Uterus (tissue), 4 donors: ENCODE data around the gene ITGAL. TPM values are rescaled to one million over a fixed set of nuclear protein-coding genes. Genes with fewer than 3 reads are reported as not detected.

ENCODE experiments used
- DNase-seq, 2 donors: peaks; one replicate each; pipeline ENCODE4 v3.0.0-alpha.2; 2019 to 2020
- H3K27ac ChIP-seq, 2 donors: fragments of 200-600 bp; sonication (generic); 1 replicate in 1 of 2; 2 replicates in 1 of 2; pipeline ENCODE4 v1.5.1; 2016 to 2018
- H3K27me3 ChIP-seq, 2 donors: fragments of 200-600 bp; sonication (generic); one replicate each; pipeline ENCODE4 v1.5.1; 2018 to 2019; ENCODE audit warnings: control low read depth in 1 of 2
- H3K36me3 ChIP-seq, 2 donors: fragments of 200-600 bp; sonication (generic); one replicate each; pipeline ENCODE4 v1.5.1; 2019; ENCODE audit warnings: control low read depth in 1 of 2
- H3K4me1 ChIP-seq, 2 donors: fragments of 200-600 bp; sonication (generic); one replicate each; pipeline ENCODE4 v1.5.1; 2018 to 2019; ENCODE audit warnings: control low read depth in 1 of 2
- H3K4me3 ChIP-seq, 2 donors: fragments of 200-600 bp; sonication (generic); 1 replicate in 1 of 2; 2 replicates in 1 of 2; pipeline ENCODE4 v1.5.1; 2018 to 2019; ENCODE audit warnings: mild to moderate bottlenecking in 1 of 2
- H3K9me3 ChIP-seq, 2 donors: fragments of 200-600 bp; sonication (generic); one replicate each; pipeline ENCODE4 v1.5.1; 2019; ENCODE audit warnings: control low read depth in 1 of 2
- POLR2A ChIP-seq, 2 donors: fragments of 450-650 bp; IDR thresholded peaks; one replicate each; pipeline ENCODE4 v1.6.1; 2016; ENCODE audit warnings: antibody characterized with exemption in 2 of 2, mild to moderate bottlenecking in 1 of 2, moderate library complexity in 1 of 2
- intact Hi-C: fragments of 100-400 bp; cut with DNase I; formaldehyde crosslinking; loops from one replicate; pipeline ENCODE4 v1.15.1; 2023; ENCODE audit warnings: low total_unique reads
- total RNA-seq, 4 donors: library from RNA; depleted of rRNA in 3 of 4; stranded (reverse); fragments of >200 nt in 3 of 4; gene quantifications; one replicate each; pipeline versions ENCODE4 v1.1.0 to v1.2.4, GENCODE V29; 2014 to 2023
- TF ChIP-seq, protein P1 (sequence below), 4 experiments: fragments of 200-600 bp in 2 of 4; fragments of 450-650 bp in 2 of 4; sonication (generic) in 2 of 4; IDR thresholded peaks; one replicate each; pipeline ENCODE4 v1.5.1; 2016 to 2019; ENCODE audit warnings: antibody characterized with exemption in 4 of 4, mild to moderate bottlenecking in 2 of 4, moderate library complexity in 1 of 4
- donor health status: DM: yes; HTN: yes; CAD: no.

ITGAL gene
- total RNA-seq, 4 donors from 2014 or later = 3.6 to 5.6 (median 4.7) TPM; not detected in 1

DNA sequence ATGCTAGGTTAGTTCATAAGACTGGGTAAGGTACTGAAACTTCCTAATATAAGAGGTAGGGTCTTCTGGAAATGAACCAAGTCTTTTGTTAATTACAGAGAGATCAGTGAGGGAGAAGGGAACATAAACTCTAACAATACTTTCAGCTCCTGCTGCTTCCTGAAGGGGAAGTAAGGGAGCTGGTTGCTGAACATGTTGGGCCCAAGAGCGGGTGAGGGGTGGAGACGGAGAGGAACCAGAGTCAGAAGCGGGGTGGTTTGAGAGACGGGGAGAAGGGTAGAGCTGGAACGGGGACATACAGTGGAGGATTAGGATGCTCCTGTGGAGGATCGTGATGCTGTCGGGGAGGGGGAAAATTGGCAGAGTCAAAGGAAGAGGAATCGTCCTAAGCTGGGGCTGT is 73.6 kb downstream of the ITGAL start:
- no peaks in the 10 kb centered on the region for H3K36me3 ChIP-seq
- no peak overlapping the region for H3K4me3 ChIP-seq
- H3K27ac ChIP-seq = no peak overlapping the region
- no peaks in the 10 kb centered on the region for H3K27me3 ChIP-seq
- H3K9me3 ChIP-seq = no peaks in the 10 kb centered on the region
- intact Hi-C loops = no loop called here
- H3K4me1 ChIP-seq = no peaks in the 10 kb centered on the region
- DNase-seq = no peak
- TF ChIP-seq, protein P1, sequence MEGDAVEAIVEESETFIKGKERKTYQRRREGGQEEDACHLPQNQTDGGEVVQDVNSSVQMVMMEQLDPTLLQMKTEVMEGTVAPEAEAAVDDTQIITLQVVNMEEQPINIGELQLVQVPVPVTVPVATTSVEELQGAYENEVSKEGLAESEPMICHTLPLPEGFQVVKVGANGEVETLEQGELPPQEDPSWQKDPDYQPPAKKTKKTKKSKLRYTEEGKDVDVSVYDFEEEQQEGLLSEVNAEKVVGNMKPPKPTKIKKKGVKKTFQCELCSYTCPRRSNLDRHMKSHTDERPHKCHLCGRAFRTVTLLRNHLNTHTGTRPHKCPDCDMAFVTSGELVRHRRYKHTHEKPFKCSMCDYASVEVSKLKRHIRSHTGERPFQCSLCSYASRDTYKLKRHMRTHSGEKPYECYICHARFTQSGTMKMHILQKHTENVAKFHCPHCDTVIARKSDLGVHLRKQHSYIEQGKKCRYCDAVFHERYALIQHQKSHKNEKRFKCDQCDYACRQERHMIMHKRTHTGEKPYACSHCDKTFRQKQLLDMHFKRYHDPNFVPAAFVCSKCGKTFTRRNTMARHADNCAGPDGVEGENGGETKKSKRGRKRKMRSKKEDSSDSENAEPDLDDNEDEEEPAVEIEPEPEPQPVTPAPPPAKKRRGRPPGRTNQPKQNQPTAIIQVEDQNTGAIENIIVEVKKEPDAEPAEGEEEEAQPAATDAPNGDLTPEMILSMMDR (IDR thresholded peaks at IDR 0.05) = no peak
- no peak for TF ChIP-seq POLR2A (IDR thresholded peaks at IDR 0.05)

DNA sequence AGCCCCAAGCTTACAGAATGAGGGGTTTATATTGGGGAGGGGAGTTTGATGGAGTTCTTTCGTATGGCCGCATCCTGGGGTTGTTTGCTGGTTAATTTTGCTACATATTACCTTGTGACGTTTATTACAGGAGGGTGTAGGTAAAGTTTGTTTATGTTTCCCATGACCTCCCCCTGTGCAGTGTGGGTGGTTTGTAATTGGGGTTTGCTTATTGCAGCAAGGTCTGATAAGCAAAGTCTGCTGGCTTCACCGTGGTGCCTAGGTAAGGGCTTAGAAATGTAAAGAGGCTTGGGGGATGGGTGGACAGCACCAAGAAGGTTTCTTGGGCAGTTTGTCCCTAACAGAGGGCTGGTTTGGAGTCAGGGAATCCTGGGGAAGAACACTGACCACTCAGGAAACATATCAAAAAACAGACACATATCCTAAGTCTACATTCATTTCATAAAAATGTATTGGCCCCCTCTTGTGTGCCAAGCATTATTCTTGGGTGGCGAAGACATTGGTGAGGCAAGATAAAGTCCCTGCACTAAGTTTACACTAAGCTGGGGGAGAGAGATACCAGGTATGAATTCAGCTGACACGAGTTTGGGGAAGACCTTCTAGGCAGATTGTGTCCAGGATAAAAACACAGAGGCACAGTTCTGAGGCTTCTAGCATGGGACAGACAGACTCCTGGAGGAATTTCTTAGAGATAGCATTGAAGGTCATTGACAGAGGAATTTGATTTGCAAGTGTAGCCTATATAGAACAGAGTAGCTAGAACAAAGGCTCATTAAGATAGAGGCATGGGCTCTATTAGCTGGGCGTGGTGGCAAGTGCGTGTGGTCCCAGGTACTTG is 76.1 kb downstream of the ITGAL start:
- TF ChIP-seq, protein P1 (IDR thresholded peaks at IDR 0.05) = no peak
- TF ChIP-seq POLR2A (IDR thresholded peaks at IDR 0.05) = no peak
- H3K9me3 ChIP-seq = no peaks in the 10 kb centered on the region
- H3K36me3 ChIP-seq = no peaks in the 10 kb centered on the region
- intact Hi-C loops = no loop called here
- H3K4me3 ChIP-seq = no peak overlapping the region
- no peak for DNase-seq
- H3K27ac ChIP-seq = no peak overlapping the region
- H3K4me1 ChIP-seq = no peaks in the 10 kb centered on the region
- H3K27me3 ChIP-seq = no peaks in the 10 kb centered on the region

DNA sequence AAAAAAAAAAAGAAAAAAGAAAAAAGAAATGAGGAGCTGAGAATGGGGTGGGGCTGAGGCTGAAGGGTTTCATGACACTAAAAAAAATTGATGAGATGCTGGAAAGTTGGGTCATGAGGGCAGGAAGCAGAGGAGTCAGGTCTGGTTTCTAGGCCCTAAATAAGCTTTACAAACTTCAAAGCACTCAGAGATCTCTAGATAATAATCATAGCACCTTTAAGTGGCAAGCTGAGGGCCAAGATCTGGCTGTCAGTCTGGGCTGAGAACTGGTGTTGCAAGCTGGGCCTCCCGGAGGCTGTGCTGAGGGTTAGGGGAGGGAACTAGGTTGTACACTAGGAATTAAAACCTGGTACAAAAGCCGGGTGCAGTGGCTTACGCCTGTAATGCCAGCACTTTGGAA is 79.2 kb downstream of the ITGAL start:
- intact Hi-C loops = no loop called here
- DNase-seq = no peak
- Histone ChIP-seq H3K4me1 (no peaks in the 10 kb centered on the region), H3K27ac (no peak overlapping the region), H3K27me3 (no peaks in the 10 kb centered on the region), H3K9me3 (no peaks in the 10 kb centered on the region), H3K36me3 (no peaks in the 10 kb centered on the region), H3K4me3 (no peak overlapping the region)
- TF ChIP-seq POLR2A (IDR thresholded peaks at IDR 0.05) = no peak
- TF ChIP-seq, protein P1 (IDR thresholded peaks at IDR 0.05) = no peak

DNA sequence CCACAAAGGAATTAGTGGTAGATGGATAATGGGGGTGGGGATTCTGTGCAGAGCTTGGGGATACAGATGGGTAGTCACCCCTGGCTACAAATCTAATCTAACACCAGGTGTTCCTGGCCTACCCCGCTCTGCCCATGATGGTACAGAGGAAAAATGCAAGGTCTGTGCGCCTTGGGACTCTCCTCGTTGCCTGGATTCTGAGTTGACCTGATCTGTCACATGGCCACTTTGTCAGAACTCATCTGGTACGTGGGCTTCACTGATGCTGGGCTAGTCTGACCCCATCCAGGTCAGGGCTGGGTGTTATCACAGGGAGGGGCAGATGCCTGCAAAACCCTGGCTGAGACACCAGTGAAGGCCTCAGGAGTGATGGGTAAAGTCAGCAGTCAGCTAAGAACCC is 80.4 kb downstream of the ITGAL start:
- H3K27ac ChIP-seq = no peak overlapping the region
- DNase-seq = no peak
- TF ChIP-seq, protein P1 (IDR thresholded peaks at IDR 0.05) = no peak
- no peak for TF ChIP-seq POLR2A (IDR thresholded peaks at IDR 0.05)
- H3K9me3 ChIP-seq = no peaks in the 10 kb centered on the region
- intact Hi-C loops = no loop called here
- no peak overlapping the region for H3K4me3 ChIP-seq
- H3K4me1 ChIP-seq = peaks cover 0 to 6% of the 10 kb centered on the region in 2 donors
- no peaks in the 10 kb centered on the region for H3K27me3 ChIP-seq
- no peaks in the 10 kb centered on the region for H3K36me3 ChIP-seq

DNA sequence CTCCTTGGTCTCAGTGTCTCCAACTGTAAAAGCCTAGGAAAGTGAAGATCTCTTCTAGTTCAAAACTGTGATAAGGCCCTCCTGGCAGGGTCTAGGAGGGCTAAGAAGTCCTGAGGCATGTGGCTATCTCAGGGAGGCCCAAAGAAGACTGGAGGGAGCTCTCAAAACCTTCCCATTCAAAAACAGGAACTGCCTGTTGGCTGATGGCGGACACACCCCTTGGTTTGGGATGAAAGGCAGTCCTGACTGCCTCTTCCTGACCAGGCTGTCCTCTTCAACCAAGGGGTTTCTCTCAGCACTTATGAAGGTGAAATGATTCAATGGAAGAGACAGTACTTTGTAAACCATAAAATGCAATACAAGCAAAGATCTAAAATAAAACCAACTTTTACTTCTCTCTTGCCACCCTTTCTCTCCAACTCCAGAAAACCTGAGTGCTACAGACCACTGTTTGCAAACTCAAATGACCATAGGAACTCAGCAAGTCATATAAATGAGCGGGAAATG is 80.9 kb downstream of the ITGAL start:
- Histone ChIP-seq H3K27ac (no peak overlapping the region), H3K27me3 (no peaks in the 10 kb centered on the region), H3K9me3 (no peaks in the 10 kb centered on the region), H3K4me3 (no peak overlapping the region), H3K36me3 (no peaks in the 10 kb centered on the region), H3K4me1 (peaks cover 0 to 6% of the 10 kb centered on the region in 2 donors)
- DNase-seq = no peak
- TF ChIP-seq, protein P1 (IDR thresholded peaks at IDR 0.05) = no peak
- TF ChIP-seq POLR2A (IDR thresholded peaks at IDR 0.05) = no peak
- intact Hi-C loops = no loop called here
